ENCODE data around the gene SLC35B2. TPM values are rescaled to one million over a fixed set of nuclear protein-coding genes. Genes with fewer than 3 reads are reported as not detected.

Gene SLC35B2
- total RNA-seq, 1 donor from 2014 or later = 33.9 TPM

DNA sequence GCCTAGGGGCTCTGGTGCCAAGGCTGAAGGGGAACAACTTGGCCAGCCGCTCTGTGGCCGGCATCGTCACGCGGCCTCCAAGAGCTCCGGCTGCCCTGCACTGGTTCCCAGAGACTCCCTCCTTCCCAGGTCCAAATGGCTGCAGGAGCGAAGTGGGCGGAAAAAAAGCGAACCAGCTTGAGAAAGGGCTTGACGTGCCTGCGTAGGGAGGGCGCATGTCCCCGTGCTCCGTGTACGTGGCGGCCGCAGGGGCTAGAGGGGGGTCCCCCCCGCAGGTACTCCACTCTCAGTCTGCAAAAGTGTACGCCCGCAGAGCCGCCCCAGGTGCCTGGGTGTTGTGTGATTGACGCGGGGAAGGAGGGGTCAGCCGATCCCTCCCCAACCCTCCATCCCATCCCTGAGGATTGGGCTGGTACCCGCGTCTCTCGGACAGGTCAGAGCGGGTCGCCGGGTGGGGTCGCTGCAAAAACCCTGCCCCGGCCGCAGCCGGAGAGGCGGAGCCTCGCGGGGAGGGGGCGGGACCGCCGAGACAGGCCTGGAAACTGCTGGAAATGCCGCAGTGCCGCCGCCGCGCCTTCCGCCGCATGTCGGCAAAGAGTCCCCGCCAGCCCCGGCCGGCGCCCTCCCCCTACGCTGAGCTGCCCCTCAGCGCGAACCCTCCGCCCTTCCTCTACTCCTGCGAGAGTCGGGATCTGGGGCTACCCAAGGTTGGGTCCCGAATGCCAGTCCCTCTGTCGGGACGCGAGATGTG lies 11.2 kb downstream of the SLC35B2 start:
- H3K9ac ChIP-seq = peak overlapping the region; percentile 43
- Mint-ChIP-seq H3K9me3 (no peaks in the 10 kb centered on the region), H3K27ac (peak overlapping the region; percentile 97), H3K4me1 (peaks cover 34% of the 10 kb centered on the region), H3K36me3 (peaks cover 27% of the 10 kb centered on the region), H3K4me3 (peak overlapping the region; percentile 99), H3K27me3 (ENCODE audit: insufficient read depth, low read depth) (peaks cover 21% of the 10 kb centered on the region)
- peaks cover 31% of the 10 kb centered on the region for H3K4me1 ChIP-seq
- H2AFZ ChIP-seq (replicated peaks) = peak overlapping the region; percentile 84
- no peaks in the 10 kb centered on the region for H3K9me3 ChIP-seq (ENCODE audit: low read depth)
- H3K27me3 ChIP-seq = no peaks in the 10 kb centered on the region
- no peak for TF ChIP-seq EZH2phosphoT487 (IDR thresholded peaks at IDR 0.05)
- peak; percentile 48 for TF ChIP-seq CTCF (IDR thresholded peaks at IDR 0.05)
- peak overlapping the region; percentile 81 for H3K4me2 ChIP-seq
- peaks cover 60% of the 10 kb centered on the region for H3F3A ChIP-seq (ENCODE audit: low read depth)
- H4K20me1 ChIP-seq (ENCODE audit: low read depth) = peaks cover 41% of the 10 kb centered on the region
- H3K36me3 ChIP-seq = peaks cover 18% of the 10 kb centered on the region
- H3K4me3 ChIP-seq = peak overlapping the region; percentile 95
- peaks cover 46% of the 10 kb centered on the region for H3K79me2 ChIP-seq (ENCODE audit: low read depth)
- H3K27ac ChIP-seq = peak overlapping the region; percentile 82
- DNase-seq (ENCODE audit: low spot score) = peak; percentile 95

GRCh38 chr6:44245391-44245911 lies 11.9 kb downstream of the SLC35B2 start:
- H3K27ac Mint-ChIP-seq = peak overlapping the region; percentile 84
- H3K4me2 ChIP-seq = peak overlapping the region; percentile 81
- H3K36me3 Mint-ChIP-seq = peaks cover 22% of the 10 kb centered on the region
- TF ChIP-seq CTCF (IDR thresholded peaks at IDR 0.05) = no peak
- TF ChIP-seq EZH2 (IDR thresholded peaks at IDR 0.05) = no peak
- TF ChIP-seq EZH2phosphoT487 (IDR thresholded peaks at IDR 0.05) = no peak
- peak overlapping the region; percentile 48 for H2AFZ ChIP-seq (replicated peaks)
- peaks cover 34% of the 10 kb centered on the region for H3K4me1 Mint-ChIP-seq
- no peaks in the 10 kb centered on the region for H3K9me3 ChIP-seq (ENCODE audit: low read depth)
- peaks cover 54% of the 10 kb centered on the region for H3F3A ChIP-seq (ENCODE audit: low read depth)
- peak overlapping the region; percentile 29 for H3K27ac ChIP-seq
- peak overlapping the region; percentile 95 for H3K4me3 ChIP-seq
- H3K27me3 ChIP-seq = no peaks in the 10 kb centered on the region
- peaks cover 21% of the 10 kb centered on the region for H3K27me3 Mint-ChIP-seq (ENCODE audit: insufficient read depth, low read depth)
- peak; percentile 56 for DNase-seq (ENCODE audit: low spot score)
- peaks cover 31% of the 10 kb centered on the region for H3K4me1 ChIP-seq
- no peak overlapping the region for H3K9ac ChIP-seq
- peaks cover 12% of the 10 kb centered on the region for H3K36me3 ChIP-seq
- H3K4me3 Mint-ChIP-seq = peak overlapping the region; percentile 99
- peaks cover 35% of the 10 kb centered on the region for H4K20me1 ChIP-seq (ENCODE audit: low read depth)
- peaks cover 39% of the 10 kb centered on the region for H3K79me2 ChIP-seq (ENCODE audit: low read depth)
- no peaks in the 10 kb centered on the region for H3K9me3 Mint-ChIP-seq

DNA sequence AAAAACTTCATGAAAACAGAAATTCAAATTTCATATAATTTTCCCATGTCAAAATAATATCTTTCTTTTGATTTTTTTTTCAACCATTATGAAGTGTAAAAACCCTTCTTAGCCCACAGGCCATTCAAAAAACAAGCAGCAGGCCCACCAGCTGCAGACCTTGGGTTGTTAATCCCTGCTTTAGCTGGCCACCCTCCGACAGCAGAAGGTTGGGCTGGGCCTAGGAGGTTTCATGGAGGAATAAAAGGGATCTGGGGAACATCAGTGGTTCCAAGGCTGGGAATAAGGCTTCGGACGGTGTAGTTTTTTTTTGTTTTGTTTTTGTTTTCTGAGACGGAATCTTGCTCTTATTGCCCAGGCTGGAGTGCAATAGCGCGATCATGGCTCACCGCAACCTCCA lies 14.0 kb downstream of the SLC35B2 start:
- peak; percentile 66 for DNase-seq (ENCODE audit: low spot score)
- Mint-ChIP-seq H3K27me3 (ENCODE audit: insufficient read depth, low read depth) (peaks cover 13% of the 10 kb centered on the region), H3K4me3 (peak overlapping the region; percentile 38), H3K9me3 (no peaks in the 10 kb centered on the region), H3K4me1 (peaks cover 24% of the 10 kb centered on the region), H3K27ac (no peak overlapping the region), H3K36me3 (peaks cover 3% of the 10 kb centered on the region)
- H3K4me3 ChIP-seq = no peak overlapping the region
- no peaks in the 10 kb centered on the region for H3K36me3 ChIP-seq
- H3K4me2 ChIP-seq = no peak overlapping the region
- peaks cover 36% of the 10 kb centered on the region for H3F3A ChIP-seq (ENCODE audit: low read depth)
- no peak overlapping the region for H2AFZ ChIP-seq (replicated peaks)
- H3K79me2 ChIP-seq (ENCODE audit: low read depth) = peaks cover 18% of the 10 kb centered on the region
- TF ChIP-seq EZH2 (IDR thresholded peaks at IDR 0.05) (no peak), CTCF (IDR thresholded peaks at IDR 0.05) (no peak), EZH2phosphoT487 (IDR thresholded peaks at IDR 0.05) (no peak)
- H3K27ac ChIP-seq = no peak overlapping the region
- peaks cover 16% of the 10 kb centered on the region for H3K4me1 ChIP-seq
- H4K20me1 ChIP-seq (ENCODE audit: low read depth) = peaks cover 14% of the 10 kb centered on the region
- H3K27me3 ChIP-seq = no peaks in the 10 kb centered on the region
- no peak overlapping the region for H3K9ac ChIP-seq
- H3K9me3 ChIP-seq (ENCODE audit: low read depth) = no peaks in the 10 kb centered on the region

Measured in neural progenitor cell (in vitro differentiated cells).